ENCODE data around the gene PEMT.
"Not testable (repeated sequence)": the region's sequence is repeated elsewhere in the genome, so short reads cannot be mapped to it uniquely, and the experiment has no call there.

Gene PEMT

DNA sequence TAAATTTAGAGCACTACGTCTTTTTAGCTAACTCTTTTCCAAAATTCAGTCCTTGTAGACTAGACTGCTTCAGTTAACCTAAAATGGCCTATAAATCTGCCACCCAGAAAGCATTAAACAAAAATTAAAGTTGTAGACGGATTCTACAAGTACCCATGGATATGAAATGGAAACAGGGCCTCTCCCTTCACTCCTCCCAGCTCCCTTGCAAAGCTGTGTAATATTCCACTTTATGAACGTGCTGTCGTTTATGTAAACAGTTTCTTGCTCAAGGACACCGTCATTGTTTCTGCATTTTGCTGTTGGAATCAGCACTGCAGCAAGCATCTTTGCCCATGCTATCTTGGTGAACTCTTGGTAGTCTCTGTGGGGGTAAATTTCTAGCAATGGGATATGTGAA is 109.6 kb downstream of the PEMT start:
- DNase-seq: no peak
- in situ Hi-C loops (cut with MboI; ENCODE audit: low pct_unique_long_range_greater_than_20kb, low sequenced_read_pairs): no loop called here

DNA sequence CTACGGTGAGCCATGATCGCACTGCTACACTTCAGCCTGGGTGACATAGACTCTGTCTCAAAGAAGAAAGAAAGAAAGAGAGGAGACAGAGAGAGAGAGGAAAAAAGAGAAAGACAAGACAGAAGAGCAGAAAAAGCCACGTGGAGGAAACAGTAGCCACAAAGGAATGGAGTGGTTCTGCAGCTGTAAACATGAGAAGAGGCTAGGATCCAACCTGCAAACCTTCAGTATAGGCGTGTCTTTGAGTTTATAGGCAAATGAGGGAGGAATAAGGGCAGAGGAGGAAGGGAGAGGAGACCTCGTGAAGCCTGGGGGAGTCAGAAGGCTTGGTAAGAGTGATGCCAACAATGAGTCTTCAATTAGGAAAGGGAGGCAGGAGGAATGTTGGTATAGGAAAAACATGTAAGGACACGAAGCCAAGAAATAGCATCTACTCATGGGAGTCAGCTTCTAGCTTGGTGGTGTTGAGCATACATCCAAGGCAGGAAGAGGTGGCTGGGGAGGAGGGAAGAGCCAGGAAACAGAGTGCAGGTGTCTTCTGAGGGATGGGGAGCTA is 110.8 kb downstream of the PEMT start:
- no peak for DNase-seq
- in situ Hi-C loops (cut with MboI; ENCODE audit: low pct_unique_long_range_greater_than_20kb, low sequenced_read_pairs): no loop called here

- no peak for DNase-seq
- in situ Hi-C loops (cut with MboI; ENCODE audit: low pct_unique_long_range_greater_than_20kb, low sequenced_read_pairs): no loop called here
These were observed 112.3 kb downstream of the PEMT start for GRCh38 chr17:17479209-17479608.

DNA sequence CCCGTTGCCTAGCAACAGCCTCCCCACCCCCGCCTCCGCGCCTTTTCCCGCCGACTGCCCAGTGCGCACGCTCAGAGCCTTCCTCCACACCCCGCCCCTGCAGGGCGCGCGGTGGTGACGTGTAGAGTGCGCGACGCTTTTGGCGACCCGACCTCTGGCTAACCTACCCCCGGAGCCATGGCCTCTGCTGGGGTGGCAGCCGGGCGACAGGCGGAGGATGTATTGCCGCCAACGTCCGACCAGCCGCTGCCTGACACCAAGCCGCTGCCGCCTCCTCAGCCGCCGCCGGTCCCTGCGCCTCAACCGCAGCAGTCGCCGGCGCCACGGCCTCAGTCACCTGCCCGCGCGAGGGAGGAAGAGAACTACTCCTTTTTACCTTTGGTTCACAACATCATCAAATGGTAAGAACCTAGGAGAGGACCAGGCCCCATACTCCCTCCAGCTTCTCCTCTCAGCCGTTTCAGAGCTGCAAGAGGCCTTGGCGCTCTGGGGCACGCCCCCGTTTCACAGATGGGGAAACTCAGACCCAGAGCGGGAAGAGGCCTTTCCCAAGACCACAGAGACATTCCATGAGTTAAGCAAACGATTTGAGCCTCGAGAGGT is 114.5 kb downstream of the PEMT start, which contains the start of gene MED9:
MED9 (plus strand) TSS at position 136 of the 603 bp plus-strand sequence; CDS start at position 178, 42 bp downstream.
- in situ Hi-C loops (cut with MboI; ENCODE audit: low pct_unique_long_range_greater_than_20kb, low sequenced_read_pairs): no loop called here
- DNase-seq: peak; percentile 88

GRCh38 chr17:17474341-17474740 is 117.2 kb downstream of the PEMT start:
- in situ Hi-C loops (cut with MboI; ENCODE audit: low pct_unique_long_range_greater_than_20kb, low sequenced_read_pairs): no loop called here
- DNase-seq: no peak

DNA sequence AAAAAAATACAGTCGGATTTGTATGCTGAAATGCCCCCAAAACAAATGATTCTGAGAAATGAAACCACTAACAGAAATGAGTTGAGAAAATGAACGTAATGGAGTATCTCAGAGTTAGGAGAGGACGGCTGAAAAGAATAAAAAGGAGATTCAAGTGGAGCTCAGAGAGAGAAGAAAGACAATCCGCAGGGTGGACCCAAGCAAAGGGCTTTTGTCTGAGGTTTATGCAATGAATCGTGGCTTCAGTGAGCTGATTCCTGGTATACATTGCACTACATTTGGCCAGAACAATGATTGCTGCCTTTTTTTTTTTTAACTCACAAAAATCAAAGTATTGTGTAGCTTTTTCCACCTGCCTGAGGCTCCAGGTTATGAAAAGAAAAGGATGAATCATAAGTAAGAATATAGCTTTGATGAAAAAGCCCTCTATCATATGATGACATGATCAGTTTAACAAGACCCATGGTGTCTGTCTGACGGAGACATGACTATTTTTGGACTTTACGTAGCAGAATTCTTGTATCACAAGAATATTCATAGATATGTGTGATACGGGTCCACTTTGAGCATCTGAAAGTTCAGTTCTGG is 119.1 kb downstream of the PEMT start:
- no peak for DNase-seq

GRCh38 chr17:17469996-17470395 is 121.5 kb downstream of the PEMT start:
- in situ Hi-C loops (cut with MboI; ENCODE audit: low pct_unique_long_range_greater_than_20kb, low sequenced_read_pairs): no loop called here
- DNase-seq: no peak

More for the DNA sequence above, 119.1 kb downstream of the PEMT start:
- in situ Hi-C loops (cut with MboI; ENCODE audit: low pct_unique_long_range_greater_than_20kb, low sequenced_read_pairs): no loop called here

DNA sequence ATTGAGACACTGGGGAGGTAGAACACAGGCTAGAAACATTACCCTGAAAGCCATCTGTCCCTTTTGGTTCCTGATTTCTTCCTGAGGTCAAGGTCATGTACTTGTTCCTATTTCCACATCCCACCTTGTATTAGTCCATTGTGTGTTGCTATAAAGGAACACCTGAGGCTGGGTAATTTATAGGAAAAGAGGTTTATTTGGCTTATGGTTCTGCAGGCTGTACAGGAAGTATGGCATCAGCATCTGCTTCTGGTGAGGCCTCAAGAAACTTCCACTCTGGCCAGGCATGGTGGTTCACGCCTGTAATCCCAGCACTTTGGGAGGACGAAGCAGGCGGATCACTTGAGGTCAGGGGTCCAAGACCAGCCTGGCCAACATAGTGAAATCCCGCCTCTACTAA is 122.2 kb downstream of the PEMT start:
- DNase-seq: no peak
- in situ Hi-C loops (cut with MboI; ENCODE audit: low pct_unique_long_range_greater_than_20kb, low sequenced_read_pairs): no loop called here

GRCh38 chr17:17468217-17469010 is 123.1 kb downstream of the PEMT start:
- in situ Hi-C loops (cut with MboI; ENCODE audit: low pct_unique_long_range_greater_than_20kb, low sequenced_read_pairs): no loop called here
- DNase-seq: no peak

- DNase-seq: no peak
- in situ Hi-C loops (cut with MboI; ENCODE audit: low pct_unique_long_range_greater_than_20kb, low sequenced_read_pairs): no loop called here
These were observed 123.8 kb downstream of the PEMT start for GRCh38 chr17:17467720-17468119.

DNA sequence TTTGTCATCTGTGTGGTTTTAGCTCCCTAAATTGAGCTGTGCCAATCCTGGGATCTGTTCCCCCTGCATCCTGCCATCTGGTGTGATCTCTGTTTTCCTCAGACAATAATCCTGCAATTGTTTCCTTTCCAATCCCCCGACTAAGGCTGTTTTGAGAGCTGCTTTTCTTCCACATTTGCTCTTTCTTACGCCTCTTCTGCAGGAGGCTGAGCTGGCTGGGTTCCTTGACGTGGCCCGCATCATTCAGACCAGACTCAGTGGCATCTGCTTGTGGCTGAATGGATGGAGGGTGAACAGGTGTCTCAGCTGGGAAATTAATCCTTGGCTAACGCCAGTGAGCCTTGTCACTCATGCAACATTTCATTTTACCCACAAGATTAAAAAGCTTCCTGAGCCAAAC is 124.5 kb downstream of the PEMT start:
- DNase-seq: no peak
- in situ Hi-C loops (cut with MboI; ENCODE audit: low pct_unique_long_range_greater_than_20kb, low sequenced_read_pairs): no loop called here

DNA sequence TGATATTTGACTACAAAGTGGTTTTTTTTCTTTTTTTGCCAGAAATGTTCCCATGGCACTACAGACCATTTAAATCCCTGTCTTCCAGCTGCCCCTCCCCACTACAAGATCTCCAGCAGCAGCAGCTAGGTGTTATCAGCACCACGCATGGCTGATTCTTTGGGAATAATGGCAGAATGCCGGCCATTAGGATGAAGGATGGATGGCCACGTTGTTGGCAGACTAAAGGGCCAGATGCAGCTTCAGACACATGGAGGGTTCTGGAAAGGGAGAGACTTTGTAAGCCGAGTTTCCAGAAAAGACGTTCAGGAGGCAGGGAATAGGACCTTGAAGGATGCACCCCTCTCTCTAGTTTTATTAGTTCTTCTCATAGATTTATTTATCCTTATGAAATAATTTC is 125.0 kb downstream of the PEMT start:
- no peak for DNase-seq
- in situ Hi-C loops (cut with MboI; ENCODE audit: low pct_unique_long_range_greater_than_20kb, low sequenced_read_pairs): no loop called here

DNA sequence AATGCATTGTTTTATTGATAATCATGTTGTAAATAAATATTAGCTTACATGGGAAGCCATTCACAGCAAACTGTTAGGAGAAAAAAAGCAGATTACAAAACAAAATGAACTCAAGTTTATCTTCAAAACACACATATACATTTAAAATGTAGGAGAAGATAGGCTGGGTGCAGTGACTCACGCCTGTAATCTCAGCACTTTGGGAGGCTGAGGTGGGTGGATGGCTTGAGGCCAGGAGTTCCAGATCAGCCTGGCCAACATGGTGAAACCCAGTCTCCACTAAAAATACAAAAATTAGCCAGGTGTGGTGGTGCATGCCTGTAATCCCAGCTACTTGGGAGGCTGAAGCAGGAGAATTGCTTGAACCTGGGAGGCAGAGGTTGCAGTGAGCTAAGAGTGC is 125.6 kb downstream of the PEMT start:
- in situ Hi-C loops (cut with MboI; ENCODE audit: low pct_unique_long_range_greater_than_20kb, low sequenced_read_pairs); DNase-seq: not testable (repeated sequence)

DNA sequence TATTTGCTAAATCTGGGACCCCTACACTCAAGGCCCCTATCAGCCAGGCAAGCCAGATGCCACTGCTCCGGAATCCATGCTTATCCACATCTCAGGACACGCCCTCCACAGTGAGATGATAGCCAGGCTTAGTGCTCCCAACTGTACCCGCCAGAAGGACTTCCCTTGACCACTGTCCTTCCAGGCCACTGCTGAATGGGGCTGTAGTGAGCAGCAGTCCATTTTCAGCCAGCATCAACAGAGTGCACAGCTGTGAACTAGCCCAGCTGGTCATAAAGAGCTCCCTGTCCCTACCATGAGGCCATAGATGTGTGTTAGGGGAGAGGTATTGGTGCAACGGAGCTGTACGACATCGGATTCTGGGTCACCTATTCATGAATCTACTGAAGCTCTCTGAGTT is 127.7 kb downstream of the PEMT start:
- in situ Hi-C loops (cut with MboI; ENCODE audit: low pct_unique_long_range_greater_than_20kb, low sequenced_read_pairs): no loop called here
- DNase-seq: no peak

DNA sequence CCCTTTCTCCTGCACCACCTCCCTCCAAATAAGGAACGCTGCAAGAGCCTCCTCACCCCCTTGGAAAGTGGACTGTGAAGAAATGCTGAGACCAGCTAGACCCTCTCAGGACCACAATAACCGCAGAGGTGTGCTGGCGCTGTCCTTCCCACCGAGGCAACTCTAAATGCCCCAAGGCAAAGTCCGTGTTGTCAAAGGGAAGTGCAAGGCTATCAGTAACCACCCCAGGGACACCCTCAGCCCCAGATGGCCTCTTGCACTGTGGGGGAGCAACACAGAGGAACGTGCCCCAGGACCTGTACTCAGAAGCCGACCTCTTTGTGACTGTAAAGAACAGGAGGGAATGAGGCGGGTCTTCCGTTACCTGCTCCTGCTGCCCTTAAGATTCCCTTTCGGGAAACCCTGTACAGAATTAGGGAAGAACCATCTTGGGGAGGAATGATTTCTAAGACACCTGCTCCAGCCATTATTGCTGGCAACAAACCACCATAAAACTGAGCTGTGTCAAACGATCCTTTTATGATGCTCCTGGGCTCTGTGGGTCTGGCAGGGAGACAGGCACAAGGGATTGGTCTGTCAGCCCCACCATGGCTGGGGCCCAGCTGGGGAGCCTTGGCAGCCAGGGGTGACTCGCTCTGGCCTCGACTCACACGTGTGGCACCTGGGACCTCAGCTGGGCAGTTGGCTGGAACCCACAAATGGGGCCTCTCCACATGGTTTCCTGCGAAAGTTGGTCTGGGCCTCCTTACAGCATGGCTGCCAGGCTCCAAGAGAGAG is 129.3 kb downstream of the PEMT start:
- no peak for DNase-seq
- in situ Hi-C loops (cut with MboI; ENCODE audit: low pct_unique_long_range_greater_than_20kb, low sequenced_read_pairs): no loop called here

- in situ Hi-C loops (cut with MboI; ENCODE audit: low pct_unique_long_range_greater_than_20kb, low sequenced_read_pairs): no loop called here
- no peak for DNase-seq
These were observed 131.5 kb downstream of the PEMT start for GRCh38 chr17:17460038-17460437.

- DNase-seq: no peak
- in situ Hi-C loops (cut with MboI; ENCODE audit: low pct_unique_long_range_greater_than_20kb, low sequenced_read_pairs): no loop called here
These were observed 133.8 kb downstream of the PEMT start for GRCh38 chr17:17457680-17458079.

DNA sequence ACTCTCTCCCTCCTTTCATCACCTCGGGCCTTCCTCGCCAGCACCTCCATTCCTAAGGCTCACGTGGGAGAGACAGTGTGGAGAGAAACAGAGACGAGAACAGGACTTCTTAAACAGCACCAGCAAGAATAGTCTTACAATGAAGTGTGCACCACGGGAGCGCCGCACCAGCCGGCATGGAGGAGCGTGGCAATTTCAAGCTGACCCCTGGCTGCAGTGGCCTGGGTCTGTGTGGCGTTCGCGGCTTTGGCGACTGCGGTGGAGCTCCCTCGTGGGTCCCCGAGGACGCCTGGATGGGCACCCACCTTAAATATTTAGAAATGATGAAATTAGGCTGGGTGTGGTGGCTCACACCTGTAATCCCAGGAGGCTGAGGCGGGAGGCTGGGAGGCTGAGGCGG is 135.3 kb downstream of the PEMT start:
- no peak for DNase-seq
- in situ Hi-C loops (cut with MboI; ENCODE audit: low pct_unique_long_range_greater_than_20kb, low sequenced_read_pairs): no loop called here

Data from KBM-7 (cell line).